ENCODE data around the gene DSN1. TPM values are rescaled to one million over a fixed set of nuclear protein-coding genes. Genes with fewer than 3 reads are reported as not detected.

The DSN1 gene
- polyA plus RNA-seq, 1 of the 3 experiments (the other 2 are of a cell fraction), result 7.3 TPM

DNA sequence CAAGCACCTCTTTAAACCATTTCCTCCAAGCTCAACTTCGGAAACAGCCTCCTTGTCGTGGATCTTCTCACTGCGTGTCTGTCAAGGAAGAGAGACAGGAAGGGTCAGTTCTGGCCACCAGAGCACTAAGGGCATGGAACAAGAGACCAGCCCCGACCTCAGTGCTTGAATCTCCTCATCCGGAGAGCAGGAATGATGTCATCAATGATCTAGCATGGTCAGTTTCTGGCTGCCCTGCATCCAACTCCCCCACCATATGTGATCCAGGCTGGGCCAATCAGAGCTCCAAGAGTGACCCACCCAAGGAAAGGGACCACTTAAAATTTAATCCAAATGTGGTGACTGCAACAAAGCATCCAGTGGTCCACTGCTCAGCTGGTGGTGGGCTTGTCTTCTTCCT is 23.3 kb upstream of the DSN1 start:
- Histone ChIP-seq H3K9me2 (no peaks in the 10 kb centered on the region), H3K4me3 (ENCODE audit: low read depth in 2 of 2, low read length in 1 of 2) (no peak overlapping the region), H3F3A (replicated peaks; ENCODE audit: insufficient read depth) (peaks cover 2% of the 10 kb centered on the region), H3K9ac (no peak overlapping the region), H3K27ac (ENCODE audit: low read depth in 2 of 2, low read length in 1 of 2) (no peak overlapping the region), H3K4me1 (ENCODE audit: control insufficient read depth in 1 of 2, insufficient read depth in 2 of 2, low read depth in 1 of 2, low read length in 1 of 2) (no peaks in the 10 kb centered on the region), H3K79me2 (ENCODE audit: insufficient read depth) (peaks cover 21% of the 10 kb centered on the region), H2AFZ (ENCODE audit: low read depth) (no peak overlapping the region), H3K36me3 (replicated peaks in 1 of 2; ENCODE audit: control insufficient read depth in 1 of 2, insufficient read depth in 2 of 2, low read length in 1 of 2) (peaks cover 51 to 60% of the 10 kb centered on the region in 2 experiments), H3K4me2 (no peak overlapping the region), H4K20me1 (ENCODE audit: insufficient read depth) (0 out of 2 replicates have a peak, but pooled peaks cover 4% of the 10 kb centered on the region), H3K9me3 (no peaks in the 10 kb centered on the region), H3K27me3 (ENCODE audit: insufficient read depth) (no peaks in the 10 kb centered on the region)
- TF ChIP-seq EZH2phosphoT487 (IDR thresholded peaks at IDR 0.05; ENCODE audit: borderline replicate concordance, low read depth), result no peak
- TF ChIP-seq FOXM1 (IDR thresholded peaks at IDR 0.05; ENCODE audit: low read depth), result no peak
- TF ChIP-seq MAX (IDR thresholded peaks at IDR 0.05; ENCODE audit: low read depth), result no peak
- no peak for TF ChIP-seq POLR2AphosphoS5 (IDR thresholded peaks at IDR 0.05; ENCODE audit: low read depth, low read length)
- no peak for TF ChIP-seq TCF12 (IDR thresholded peaks at IDR 0.05)
- TF ChIP-seq NRF1 (IDR thresholded peaks at IDR 0.05; ENCODE audit: low read depth, low read length), result no peak
- TF ChIP-seq REST (IDR thresholded peaks at IDR 0.05; ENCODE audit: low read depth, low read length), result no peak
- no peak for TF ChIP-seq FOSL2 (IDR thresholded peaks at IDR 0.05; ENCODE audit: borderline replicate concordance, low read depth)
- TF ChIP-seq EP300 (IDR thresholded peaks at IDR 0.05; ENCODE audit: borderline replicate concordance in 1 of 2, low read depth in 1 of 2, low read length in 1 of 2), result no peak
- no peak for TF ChIP-seq MEF2A (IDR thresholded peaks at IDR 0.05; ENCODE audit: borderline replicate concordance, low read depth)
- TF ChIP-seq, protein P1, sequence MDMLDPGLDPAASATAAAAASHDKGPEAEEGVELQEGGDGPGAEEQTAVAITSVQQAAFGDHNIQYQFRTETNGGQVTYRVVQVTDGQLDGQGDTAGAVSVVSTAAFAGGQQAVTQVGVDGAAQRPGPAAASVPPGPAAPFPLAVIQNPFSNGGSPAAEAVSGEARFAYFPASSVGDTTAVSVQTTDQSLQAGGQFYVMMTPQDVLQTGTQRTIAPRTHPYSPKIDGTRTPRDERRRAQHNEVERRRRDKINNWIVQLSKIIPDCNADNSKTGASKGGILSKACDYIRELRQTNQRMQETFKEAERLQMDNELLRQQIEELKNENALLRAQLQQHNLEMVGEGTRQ (IDR thresholded peaks at IDR 0.05; ENCODE audit: borderline replicate concordance, low read depth, low read length), result no peak
- TF ChIP-seq ELF1 (IDR thresholded peaks at IDR 0.05), result no peak
- no peak for TF ChIP-seq MXI1 (IDR thresholded peaks at IDR 0.05; ENCODE audit: low read depth, low read length)
- TF ChIP-seq IRF3 (IDR thresholded peaks at IDR 0.05; ENCODE audit: low read depth, low read length), result no peak
- no peak for TF ChIP-seq RAD21 (IDR thresholded peaks at IDR 0.05; ENCODE audit: low read length)
- ChIA-PET POLR2A (no interaction called here), CTCF (interaction anchor here (1.4 to 4.9 kb wide), 5 partner anchors 12 to 90 kb away, joined by 3 to 31 read pairs (median 4); partner anchors contain the start of gene DSN1)
- no peak for DNase-seq
- 83% methylated on average over 2 of the region's 5 CpGs for WGBS (ENCODE audit: low lambda C conversion rate)
